Bronchial epithelial cell (primary cell): ENCODE results near the gene NAA10. TPM values are rescaled to one million over a fixed set of nuclear protein-coding genes. Genes with fewer than 3 reads are reported as not detected.

Experiments used
- DNase-seq: peaks from one replicate; pipeline ENCODE4 v3.0.0-alpha.2; 2010; ENCODE audit warnings: low read depth
- FAIRE-seq: peaks from 2 replicates; lab custom pipeline; 2011; peaks lifted over from hg19 to GRCh38; lab: Jason Lieb, UNC
- H3K27me3 ChIP-seq: 2 replicates; pipeline ENCODE4 v1.5.1; 2011; ENCODE audit warnings: low read length; ENCODE audit not compliant: control insufficient read depth, insufficient read depth
- H3K36me3 ChIP-seq: 2 replicates; pipeline ENCODE4 v1.5.1; 2011; ENCODE audit warnings: low read length; ENCODE audit not compliant: control insufficient read depth, insufficient read depth
- H3K4me3 ChIP-seq: 2 replicates; pipeline ENCODE4 v1.5.1; 2011; ENCODE audit warnings: mild to moderate bottlenecking, low read depth, low read length, control low read depth
- total RNA-seq: library from RNA; depleted of rRNA; stranded (reverse); fragments of >200 nt; gene quantifications from 2 replicates; pipeline ENCODE4 v1.2.1, GENCODE V29; 2014
- TF ChIP-seq, protein P1 (sequence below): IDR thresholded peaks from 2 replicates; pipeline ENCODE4 v1.5.1; 2011; ENCODE audit warnings: mild to moderate bottlenecking, moderate library complexity, low read length, control low read depth, inconsistent platforms; ENCODE audit not compliant: insufficient read depth, severe bottlenecking

The NAA10 gene
- total RNA-seq, 1 donor from 2014 or later: 56.9 TPM

DNA sequence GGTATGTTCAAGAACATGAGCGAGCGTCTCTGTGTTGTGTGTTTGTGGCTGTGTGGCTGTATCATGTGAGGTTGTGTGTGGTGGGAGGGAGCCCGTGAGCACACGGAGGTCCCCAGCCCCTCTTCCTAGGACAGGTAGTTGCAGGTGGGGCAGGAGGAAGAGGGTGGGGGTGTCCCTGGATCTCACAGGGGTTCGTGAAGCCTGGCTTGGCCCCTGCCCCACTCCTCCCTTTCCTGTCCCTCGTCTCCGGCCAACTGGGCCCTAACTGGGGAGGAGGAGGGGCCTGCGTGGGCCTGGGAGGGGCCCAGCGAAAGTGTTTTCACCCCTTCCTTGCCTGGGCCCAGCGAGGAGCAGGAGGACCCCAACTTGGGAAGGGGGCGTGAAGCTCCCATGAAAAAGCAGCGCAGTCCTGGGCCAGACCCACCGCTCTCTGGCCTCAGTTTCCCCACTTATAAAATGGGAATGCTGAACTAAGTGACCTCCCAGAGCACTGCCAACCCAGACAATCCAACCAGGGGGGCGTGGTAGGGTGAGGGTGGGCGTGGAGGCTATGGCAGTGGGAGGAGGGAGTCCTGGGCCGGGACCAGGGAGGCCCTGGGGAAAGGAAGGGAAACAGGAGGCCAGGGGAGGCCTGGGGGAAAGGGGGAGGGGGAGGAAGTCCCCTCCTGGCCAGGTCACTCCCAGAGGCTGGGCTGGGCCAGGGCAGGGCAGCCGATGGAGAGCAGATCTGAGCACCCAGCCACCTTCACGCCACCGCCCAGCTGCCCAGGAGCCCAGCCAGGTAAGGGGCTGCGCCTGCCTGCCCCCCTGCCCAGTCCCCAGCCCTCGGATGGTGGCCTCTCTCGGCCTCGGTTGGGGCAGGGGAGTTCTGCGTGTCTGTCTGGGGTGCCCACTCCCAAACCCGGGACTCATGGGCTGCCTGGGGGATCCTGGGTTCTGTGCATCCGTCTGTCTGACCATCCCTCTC lies 30.6 kb downstream of the NAA10 start, which contains the start of gene AVPR2:
Gene AVPR2 (plus strand): TSS at position 683 of the 967 bp plus-strand sequence. CDS start 473 bp downstream, outside the sequence.
- DNase-seq (no peak), FAIRE-seq (no peak)
- no peak within 1 kb of the TSS for H3K4me3 ChIP-seq
- no peaks in the 10 kb centered on the region for H3K27me3 ChIP-seq
- TF ChIP-seq, protein P1, sequence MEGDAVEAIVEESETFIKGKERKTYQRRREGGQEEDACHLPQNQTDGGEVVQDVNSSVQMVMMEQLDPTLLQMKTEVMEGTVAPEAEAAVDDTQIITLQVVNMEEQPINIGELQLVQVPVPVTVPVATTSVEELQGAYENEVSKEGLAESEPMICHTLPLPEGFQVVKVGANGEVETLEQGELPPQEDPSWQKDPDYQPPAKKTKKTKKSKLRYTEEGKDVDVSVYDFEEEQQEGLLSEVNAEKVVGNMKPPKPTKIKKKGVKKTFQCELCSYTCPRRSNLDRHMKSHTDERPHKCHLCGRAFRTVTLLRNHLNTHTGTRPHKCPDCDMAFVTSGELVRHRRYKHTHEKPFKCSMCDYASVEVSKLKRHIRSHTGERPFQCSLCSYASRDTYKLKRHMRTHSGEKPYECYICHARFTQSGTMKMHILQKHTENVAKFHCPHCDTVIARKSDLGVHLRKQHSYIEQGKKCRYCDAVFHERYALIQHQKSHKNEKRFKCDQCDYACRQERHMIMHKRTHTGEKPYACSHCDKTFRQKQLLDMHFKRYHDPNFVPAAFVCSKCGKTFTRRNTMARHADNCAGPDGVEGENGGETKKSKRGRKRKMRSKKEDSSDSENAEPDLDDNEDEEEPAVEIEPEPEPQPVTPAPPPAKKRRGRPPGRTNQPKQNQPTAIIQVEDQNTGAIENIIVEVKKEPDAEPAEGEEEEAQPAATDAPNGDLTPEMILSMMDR: no peak
- H3K36me3 ChIP-seq: no peaks in the 10 kb centered on the region

DNA sequence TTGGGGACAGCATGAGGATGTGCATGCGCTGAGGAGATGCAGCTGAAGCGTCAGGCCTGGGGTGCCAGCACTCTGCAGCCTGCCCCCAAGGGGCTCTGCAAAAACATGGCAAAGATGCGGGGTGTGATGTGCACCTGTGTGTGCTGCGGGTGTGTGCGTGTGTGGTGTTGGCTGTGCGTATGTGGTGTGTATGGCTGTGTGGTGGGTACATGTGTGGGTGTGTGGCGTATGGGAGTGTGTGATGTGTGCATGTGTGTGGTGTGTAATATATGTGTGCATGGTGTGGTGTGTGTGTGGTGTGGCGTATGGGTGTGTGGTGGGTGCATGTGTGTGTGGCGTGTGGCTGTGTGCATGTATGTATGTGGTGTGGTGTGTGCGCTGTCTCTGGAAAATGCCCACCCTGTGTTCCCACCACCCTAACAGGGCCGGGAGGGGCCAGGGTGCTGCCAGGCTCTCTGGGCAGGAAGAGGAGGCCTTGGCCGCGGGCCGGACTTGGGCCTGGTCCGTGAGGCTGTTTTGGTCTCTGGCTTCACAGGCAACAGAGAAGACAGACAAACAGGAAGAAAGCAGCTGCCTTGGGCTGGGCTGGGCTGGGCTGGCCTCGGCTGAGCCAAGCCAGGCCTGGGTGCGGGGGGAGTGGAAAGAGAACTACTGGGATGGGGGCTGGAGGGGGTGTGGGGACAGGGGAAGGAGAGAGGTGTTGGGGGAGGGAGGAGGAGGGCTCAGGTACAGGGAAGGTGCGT lies 31.4 kb downstream of the NAA10 start:
- DNase-seq (no peak), FAIRE-seq (peak; percentile 32)
- Histone ChIP-seq H3K4me3 (no peak overlapping the region), H3K36me3 (no peaks in the 10 kb centered on the region), H3K27me3 (no peaks in the 10 kb centered on the region)
- TF ChIP-seq, protein P1: no peak

DNA sequence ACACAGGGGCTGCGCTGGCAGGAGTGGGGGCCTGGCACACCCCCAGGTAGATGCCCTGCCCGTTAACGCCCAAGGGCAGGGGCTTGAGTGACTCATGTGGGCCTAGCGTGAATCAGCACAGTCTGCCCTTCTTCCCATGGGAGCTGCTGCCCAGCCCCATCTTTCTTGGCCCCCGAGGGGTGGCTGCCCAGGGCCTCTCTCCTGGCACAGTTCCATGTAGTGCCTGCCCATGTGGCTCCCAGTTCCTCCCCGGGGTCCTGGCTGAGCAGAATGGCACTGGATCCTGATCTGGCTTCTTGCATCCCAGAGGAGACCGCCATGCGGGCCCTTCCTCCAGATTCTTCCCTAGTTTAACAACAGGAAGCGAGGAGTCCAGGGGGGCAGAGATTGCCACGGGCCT lies 32.5 kb downstream of the NAA10 start:
- TF ChIP-seq, protein P1: no peak
- DNase-seq: no peak
- FAIRE-seq: no peak
- no peaks in the 10 kb centered on the region for H3K27me3 ChIP-seq
- no peak overlapping the region for H3K4me3 ChIP-seq
- no peaks in the 10 kb centered on the region for H3K36me3 ChIP-seq

DNA sequence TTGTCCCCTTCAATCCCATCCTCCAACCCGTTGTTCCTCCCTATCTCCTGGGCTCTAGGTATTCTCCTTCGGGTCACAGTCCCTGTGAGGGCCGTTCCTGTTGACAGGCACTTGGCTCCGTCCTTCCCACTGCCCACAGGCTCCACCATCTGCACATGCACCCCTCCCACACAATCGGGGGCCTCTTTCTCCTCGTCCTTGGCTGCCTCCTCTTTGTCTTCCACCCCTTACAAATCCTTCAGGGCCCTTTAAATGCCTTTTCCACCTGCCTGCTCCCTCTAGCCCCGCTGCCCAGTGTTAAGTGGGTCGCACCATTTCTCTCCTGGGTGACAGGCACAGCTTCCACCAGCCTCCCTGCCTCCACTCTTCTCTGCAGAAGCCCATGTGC lies 33.1 kb downstream of the NAA10 start:
- Histone ChIP-seq H3K4me3 (no peak overlapping the region), H3K36me3 (no peaks in the 10 kb centered on the region), H3K27me3 (no peaks in the 10 kb centered on the region)
- TF ChIP-seq, protein P1: no peak
- DNase-seq: no peak
- no peak for FAIRE-seq

DNA sequence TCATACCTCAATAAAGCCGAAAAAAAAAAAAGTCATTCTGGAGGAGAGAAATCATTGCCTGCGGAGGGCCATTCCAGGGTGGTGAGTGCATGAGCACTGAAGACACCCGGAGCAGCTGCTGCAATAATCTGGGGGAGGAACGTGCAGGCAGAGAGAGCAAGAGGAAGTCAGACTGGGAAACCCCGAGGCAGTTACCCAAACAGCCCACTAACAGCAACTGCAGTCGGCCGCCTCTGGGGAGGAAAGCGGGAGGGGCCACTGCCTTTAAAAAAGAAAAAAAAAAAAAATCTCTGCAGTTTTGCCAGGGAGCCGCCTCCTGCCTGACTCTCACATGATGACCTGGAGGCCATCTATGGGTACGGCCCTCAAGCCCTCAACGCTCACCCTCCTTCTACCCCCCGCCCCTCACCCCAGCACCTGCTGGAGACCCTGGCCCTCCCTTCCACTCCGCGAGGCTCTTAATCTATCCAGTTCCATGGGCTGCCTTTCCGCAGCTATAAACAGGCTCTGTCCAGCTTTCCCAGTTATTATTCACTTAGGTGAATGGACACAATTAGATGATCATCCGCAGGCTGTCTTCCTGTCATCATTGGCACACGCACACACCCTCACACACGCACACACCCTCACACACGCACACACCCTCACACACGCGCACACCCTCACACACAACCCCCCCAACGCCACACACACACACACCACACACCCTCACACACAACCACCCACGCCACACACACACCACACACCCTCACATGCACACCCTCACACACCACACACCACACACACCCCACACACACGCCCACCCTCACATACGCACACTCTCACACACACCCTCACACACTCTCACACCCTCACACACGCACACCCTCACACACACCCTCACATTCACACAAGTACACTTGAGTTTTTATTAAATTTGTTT lies 33.7 kb downstream of the NAA10 start:
- no peaks in the 10 kb centered on the region for H3K27me3 ChIP-seq
- FAIRE-seq: peak; percentile 55
- no peaks in the 10 kb centered on the region for H3K36me3 ChIP-seq
- H3K4me3 ChIP-seq: no peak overlapping the region
- DNase-seq: peak; percentile 70
- TF ChIP-seq, protein P1: no peak
